Endothelial cell of umbilical vein (primary cell): ENCODE data around the gene CDH9. TPM values are rescaled to one million over a fixed set of nuclear protein-coding genes. Genes with fewer than 3 reads are reported as not detected.

Source experiments
- BruUV-seq: library from RNA; stranded (reverse); fragments of 400-500 nt; replicated peaks from 2 replicates; lab custom pipeline; 2021; lab: Mats Ljungman, UMichigan
- CTCF ChIA-PET: fragments of 300-600, 350-600 bp; sonication (Branson Sonifier 250); formaldehyde crosslinking; loops from one replicate; lab custom pipeline; 2021; ENCODE audit warnings: antibody characterized with exemption, inconsistent platforms; lab: Charles Lee
- POLR2A ChIA-PET: fragments of 300-600, 350-600 bp; sonication (Branson Sonifier 250); formaldehyde crosslinking; loops from one replicate; lab custom pipeline; 2021; ENCODE audit warnings: antibody characterized with exemption, inconsistent platforms; lab: Charles Lee
- DNase-seq: peaks from one replicate; pipeline ENCODE4 v3.0.0-alpha.2; 2011; ENCODE audit warnings: low read depth, low spot score
- FAIRE-seq: peaks from 2 replicates; lab custom pipeline; 2011; peaks lifted over from hg19 to GRCh38; lab: Jason Lieb, UNC
- H2AFZ ChIP-seq: 2 replicates; pipeline ENCODE4 v1.6.0; 2012; ENCODE audit warnings: low read depth, low read length, control low read depth, inconsistent platforms
- H3K27ac ChIP-seq: 2 replicates; pipeline ENCODE4 v1.5.1; 2011; ENCODE audit warnings: low read depth, mild to moderate bottlenecking, control low read depth, low read length, moderate library complexity; ENCODE audit not compliant: insufficient read depth
- H3K27me3 ChIP-seq, 2 experiments: 2 replicates each; pipeline versions ENCODE4 v1.6.0 to v1.6.1; 2011; ENCODE audit warnings: low read length in 2 of 2, mixed read lengths in 1 of 2; ENCODE audit not compliant: control insufficient read depth in 2 of 2, insufficient read depth in 2 of 2
- H3K36me3 ChIP-seq, 2 experiments: 2 replicates in 1 of 2; 3 replicates in 1 of 2; pipeline ENCODE4 v1.5.1; 2011; ENCODE audit warnings: low read length in 2 of 2, mild to moderate bottlenecking in 1 of 2, moderate library complexity in 1 of 2; ENCODE audit not compliant: control insufficient read depth in 2 of 2, insufficient read depth in 2 of 2; ENCODE audit errors: extremely low read depth in 1 of 2
- H3K4me1 ChIP-seq: 3 replicates; pipeline ENCODE4 v1.5.1; 2011; ENCODE audit warnings: mild to moderate bottlenecking, low read length; ENCODE audit not compliant: control insufficient read depth, insufficient read depth; ENCODE audit errors: extremely low read depth
- H3K4me2 ChIP-seq: 2 replicates; pipeline ENCODE4 v1.6.1; 2011; ENCODE audit warnings: low read length, control low read depth, mixed read lengths; ENCODE audit not compliant: insufficient read depth
- H3K4me3 ChIP-seq, 3 experiments: fragments of 200-600 bp in 1 of 3; sonication (generic), shearing (Covaris generic) in 1 of 3; replicated peaks in 1 of 3; 2 replicates each; pipeline ENCODE4 v1.5.1; 2011 to 2016; ENCODE audit warnings: control low read depth in 3 of 3, low read length in 3 of 3, mild to moderate bottlenecking in 2 of 3, inconsistent platforms in 1 of 3, low read depth in 1 of 3, moderate library complexity in 1 of 3; ENCODE audit not compliant: insufficient read depth in 1 of 3
- H3K79me2 ChIP-seq: 2 replicates; pipeline ENCODE4 v1.6.0; 2012; ENCODE audit warnings: low read length, inconsistent platforms; ENCODE audit not compliant: control insufficient read depth, insufficient read depth
- H3K9ac ChIP-seq: replicated peaks from 2 replicates; pipeline ENCODE3; 2011; ENCODE audit warnings: low read length, control low read depth; ENCODE audit not compliant: insufficient read depth; ENCODE audit errors: extremely low read depth
- H3K9me1 ChIP-seq: replicated peaks from 3 replicates; pipeline ENCODE4 v1.6.0; 2011; ENCODE audit warnings: mild to moderate bottlenecking, low read length; ENCODE audit not compliant: control insufficient read depth, insufficient read depth; ENCODE audit errors: extremely low read depth
- H3K9me3 ChIP-seq: replicated peaks from 2 replicates; pipeline ENCODE4 v1.5.1; 2012; ENCODE audit warnings: low read length, inconsistent platforms; ENCODE audit not compliant: control insufficient read depth, insufficient read depth
- H4K20me1 ChIP-seq: replicated peaks from 2 replicates; pipeline ENCODE3; 2011; ENCODE audit warnings: mild to moderate bottlenecking, low read length; ENCODE audit not compliant: control insufficient read depth, insufficient read depth; ENCODE audit errors: extremely low read depth
- EZH2 ChIP-seq: IDR thresholded peaks from 2 replicates; pipeline ENCODE4 v1.6.1; 2012; ENCODE audit warnings: borderline replicate concordance, low read depth, mild to moderate bottlenecking, moderate library complexity, low read length, inconsistent platforms; ENCODE audit not compliant: severe bottlenecking
- FOS ChIP-seq: IDR thresholded peaks from 2 replicates; pipeline ENCODE4 v1.6.1; 2011; ENCODE audit warnings: mild to moderate bottlenecking, low read length, moderate library complexity, borderline replicate concordance; ENCODE audit not compliant: insufficient read depth
- GATA2 ChIP-seq: IDR thresholded peaks from 2 replicates; pipeline ENCODE4 v1.7.0; 2011; ENCODE audit warnings: low read depth, mild to moderate bottlenecking, moderate library complexity, mixed read lengths, low read length; ENCODE audit not compliant: insufficient read length, insufficient read depth
- JUN ChIP-seq: IDR thresholded peaks from 2 replicates; pipeline ENCODE4 v1.6.1; 2011; ENCODE audit warnings: borderline replicate concordance, low read depth; ENCODE audit not compliant: insufficient read length, insufficient read depth
- MYC ChIP-seq: IDR thresholded peaks from one replicate; pipeline ENCODE4 v1.6.1; 2011; ENCODE audit warnings: mild to moderate bottlenecking, low read depth, low read length
- POLR2A ChIP-seq: IDR thresholded peaks from 2 replicates; pipeline ENCODE4 v1.6.1; 2012; ENCODE audit warnings: low read depth, mild to moderate bottlenecking, control low read depth, low read length
- POLR2AphosphoS5 ChIP-seq: IDR thresholded peaks from 2 replicates; pipeline ENCODE4 v1.6.1; 2012; ENCODE audit warnings: low read depth, mild to moderate bottlenecking, control low read depth, low read length, moderate library complexity; ENCODE audit not compliant: insufficient read depth
- dilution Hi-C: fragments of 300-500 bp; cut with MboI; formaldehyde crosslinking; loops from one replicate; pipeline ENCODE4 v1.15.0; 2019; ENCODE audit warnings: low sequenced_read_pairs; ENCODE audit not compliant: extremely low pct_ligation_motif_present
- intact Hi-C: fragments of 100-400 bp; cut with micrococcal nuclease; formaldehyde crosslinking; loops from one replicate; pipeline ENCODE4 v1.10.0; 2022
- polyA plus RNA-seq, 4 experiments: library from polyadenylated mRNA; depleted of rRNA in 3 of 4; stranded (reverse) in 3 of 4; unstranded in 1 of 4; fragments of >200 nt; gene quantifications; 2 replicates each; pipeline versions ENCODE4 v1.2.1 to v1.2.3, GENCODE V29; 2011 to 2012; ENCODE audit warnings: missing spikeins in 1 of 4
- total RNA-seq: library from RNA; stranded (reverse); gene quantifications from 2 replicates; pipeline ENCODE4 v1.2.3, GENCODE V29; 2021
- TF ChIP-seq, protein P1 (sequence below), 2 donors: IDR thresholded peaks; 1 replicate in 1 of 2; 2 replicates in 1 of 2; pipeline ENCODE4 v1.5.1; 2011; ENCODE audit warnings: low read length in 2 of 2, mild to moderate bottlenecking in 2 of 2, moderate library complexity in 2 of 2, control low read depth in 1 of 2, inconsistent platforms in 1 of 2, low read depth in 1 of 2; ENCODE audit not compliant: insufficient read depth in 1 of 2; ENCODE audit errors: extremely low read depth in 1 of 2
- TF ChIP-seq, protein P2 (sequence below): IDR thresholded peaks from 2 replicates; pipeline ENCODE4 v1.6.1; 2011; ENCODE audit not compliant: insufficient read depth, insufficient read length

Gene CDH9
- total and polyA plus RNA-seq, 2 donors (not counting 3 experiments of a cell fraction or from before 2014, with no cell fraction given) = not detected

DNA sequence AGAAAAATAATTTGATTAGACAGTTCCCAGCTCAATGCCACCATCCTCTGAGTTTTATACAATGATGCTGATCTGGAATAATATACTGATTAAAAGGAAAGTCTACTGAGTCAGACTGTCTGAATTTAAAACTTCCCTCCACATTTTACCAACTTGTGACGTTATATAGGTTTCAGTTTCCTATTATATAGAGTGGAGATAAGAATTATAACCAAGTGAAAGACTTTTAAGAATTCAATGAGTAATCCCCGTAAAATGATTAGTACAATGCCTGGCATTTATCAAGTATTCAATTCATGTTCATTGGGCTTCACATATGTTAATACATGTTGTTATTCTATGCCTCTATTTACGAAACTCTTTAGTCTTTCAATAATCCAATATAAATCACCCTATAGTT is 166.0 kb downstream of the CDH9 start:
- FAIRE-seq = no peak
- no peaks in the 10 kb centered on the region for H4K20me1 ChIP-seq

DNA sequence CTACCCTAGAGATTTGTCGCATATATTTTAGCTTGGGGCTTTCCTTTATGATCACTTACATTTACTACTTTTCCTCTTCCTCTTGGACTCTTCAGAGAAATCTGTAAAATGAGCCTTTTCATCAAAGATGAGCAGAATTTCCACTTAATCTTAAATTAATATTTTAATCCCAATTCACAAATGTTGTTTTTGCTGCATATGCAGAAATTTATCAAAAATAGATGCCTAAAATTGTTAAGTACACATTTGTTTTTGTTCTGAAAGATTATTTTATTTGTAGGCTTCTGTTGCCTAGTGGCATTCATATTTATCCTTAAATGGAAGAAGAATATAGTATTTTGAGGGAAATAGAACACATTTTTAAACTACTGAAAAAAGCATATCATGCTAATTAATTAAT is 168.6 kb downstream of the CDH9 start:
- Histone ChIP-seq H3K4me1 (no peaks in the 10 kb centered on the region), H3K27me3 (no peaks in the 10 kb centered on the region), H3K79me2 (no peaks in the 10 kb centered on the region), H2AFZ (no peak overlapping the region), H3K4me3 (no peak overlapping the region), H4K20me1 (no peaks in the 10 kb centered on the region), H3K27ac (no peak overlapping the region), H3K36me3 (no peaks in the 10 kb centered on the region), H3K4me2 (no peak overlapping the region), H3K9ac (no peak overlapping the region), H3K9me3 (peaks cover 8% of the 10 kb centered on the region), H3K9me1 (no peaks in the 10 kb centered on the region)
- DNase-seq (no peak), FAIRE-seq (no peak)
- POLR2A ChIA-PET = no interaction called here
- CTCF ChIA-PET = no interaction called here
- TF ChIP-seq MYC = no peak
- TF ChIP-seq, protein P1, sequence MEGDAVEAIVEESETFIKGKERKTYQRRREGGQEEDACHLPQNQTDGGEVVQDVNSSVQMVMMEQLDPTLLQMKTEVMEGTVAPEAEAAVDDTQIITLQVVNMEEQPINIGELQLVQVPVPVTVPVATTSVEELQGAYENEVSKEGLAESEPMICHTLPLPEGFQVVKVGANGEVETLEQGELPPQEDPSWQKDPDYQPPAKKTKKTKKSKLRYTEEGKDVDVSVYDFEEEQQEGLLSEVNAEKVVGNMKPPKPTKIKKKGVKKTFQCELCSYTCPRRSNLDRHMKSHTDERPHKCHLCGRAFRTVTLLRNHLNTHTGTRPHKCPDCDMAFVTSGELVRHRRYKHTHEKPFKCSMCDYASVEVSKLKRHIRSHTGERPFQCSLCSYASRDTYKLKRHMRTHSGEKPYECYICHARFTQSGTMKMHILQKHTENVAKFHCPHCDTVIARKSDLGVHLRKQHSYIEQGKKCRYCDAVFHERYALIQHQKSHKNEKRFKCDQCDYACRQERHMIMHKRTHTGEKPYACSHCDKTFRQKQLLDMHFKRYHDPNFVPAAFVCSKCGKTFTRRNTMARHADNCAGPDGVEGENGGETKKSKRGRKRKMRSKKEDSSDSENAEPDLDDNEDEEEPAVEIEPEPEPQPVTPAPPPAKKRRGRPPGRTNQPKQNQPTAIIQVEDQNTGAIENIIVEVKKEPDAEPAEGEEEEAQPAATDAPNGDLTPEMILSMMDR (IDR thresholded peaks at IDR 0.05; ENCODE audit: extremely low read depth in 1 of 2, insufficient read depth in 1 of 2, low read depth in 1 of 2, low read length in 2 of 2) = no peak
- no peak for TF ChIP-seq POLR2AphosphoS5
- TF ChIP-seq JUN = no peak
- TF ChIP-seq GATA2 = no peak
- TF ChIP-seq, protein P2, sequence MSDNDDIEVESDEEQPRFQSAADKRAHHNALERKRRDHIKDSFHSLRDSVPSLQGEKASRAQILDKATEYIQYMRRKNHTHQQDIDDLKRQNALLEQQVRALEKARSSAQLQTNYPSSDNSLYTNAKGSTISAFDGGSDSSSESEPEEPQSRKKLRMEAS = no peak
- no peak for TF ChIP-seq POLR2A
- no peak for TF ChIP-seq FOS
- TF ChIP-seq EZH2 = no peak
- intact Hi-C loops (no loop called here), dilution Hi-C loops (no loop called here)
- no TSS peak for BruUV-seq

More for the DNA sequence above, 166.0 kb downstream of the CDH9 start:
- no peak overlapping the region for H3K4me3 ChIP-seq
- H3K4me1 ChIP-seq = no peaks in the 10 kb centered on the region
- POLR2A ChIA-PET = no interaction called here
- H3K9me3 ChIP-seq = peaks cover 4% of the 10 kb centered on the region
- no peak overlapping the region for H3K4me2 ChIP-seq
- H3K36me3 ChIP-seq = no peaks in the 10 kb centered on the region
- no peak overlapping the region for H3K27ac ChIP-seq
- BruUV-seq = no TSS peak
- no peaks in the 10 kb centered on the region for H3K9me1 ChIP-seq
- H2AFZ ChIP-seq = no peak overlapping the region
- intact Hi-C loops (no loop called here), dilution Hi-C loops (no loop called here)
- TF ChIP-seq, protein P1 (IDR thresholded peaks at IDR 0.05; ENCODE audit: extremely low read depth in 1 of 2, insufficient read depth in 1 of 2, low read depth in 1 of 2, low read length in 2 of 2) = no peak
- TF ChIP-seq EZH2 = no peak
- no peak for TF ChIP-seq FOS
- TF ChIP-seq POLR2A = no peak
- TF ChIP-seq MYC = no peak
- no peaks in the 10 kb centered on the region for H3K27me3 ChIP-seq
- CTCF ChIA-PET = no interaction called here
- no peak overlapping the region for H3K9ac ChIP-seq
- no peaks in the 10 kb centered on the region for H3K79me2 ChIP-seq
- DNase-seq = no peak
